Erythroblast (primary cell): ENCODE measurements around the gene PCLO.

Source experiments
- GATA1 ChIP-seq: IDR thresholded peaks from 2 replicates; pipeline ENCODE4 v1.6.1; 2011; ENCODE audit warnings: low read depth, mild to moderate bottlenecking, control low read depth, low read length, moderate library complexity
- POLR2A ChIP-seq: IDR thresholded peaks from 2 replicates; pipeline ENCODE4 v1.6.1; 2011; ENCODE audit warnings: mild to moderate bottlenecking, low read length

DNA sequence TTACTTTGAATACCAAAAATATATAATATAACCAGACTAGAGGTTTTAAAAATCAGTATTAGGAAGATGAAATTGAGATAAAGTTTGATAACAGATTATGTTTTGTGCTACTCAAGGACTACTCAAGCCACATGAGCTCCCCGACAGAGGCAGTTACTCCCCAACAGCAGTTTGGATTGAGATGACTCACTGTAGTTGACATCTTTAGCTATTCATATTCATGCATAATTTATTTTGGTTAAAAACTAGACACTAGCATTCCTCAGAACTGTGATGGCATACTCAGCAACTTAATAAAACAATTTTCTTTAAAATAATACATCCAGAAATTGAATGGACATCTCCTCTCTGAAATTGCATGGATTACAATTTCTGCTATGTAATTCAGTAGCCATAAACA is 19.6 kb downstream of the PCLO start:
- TF ChIP-seq POLR2A (no peak), GATA1 (no peak)
